SH-SY5Y (cell line): Measurements from ENCODE around the gene ATM.

Experiments used
- GATA2 ChIP-seq: IDR thresholded peaks from 2 replicates; pipeline ENCODE4 v1.6.1; 2011; ENCODE audit warnings: mild to moderate bottlenecking, low read depth, low read length
- GATA3 ChIP-seq: IDR thresholded peaks from 2 replicates; pipeline ENCODE4 v1.6.1; 2011; ENCODE audit warnings: low read depth, mild to moderate bottlenecking, low read length, moderate library complexity

The ATM gene

GRCh38 chr11:108222574-108223347, at the start of gene ATM, which contains the start of gene NPAT:
Gene ATM (plus strand): TSS chr11:108223067. CDS start chr11:108227625, 4,558 bp downstream.
Gene NPAT (minus strand): TSS chr11:108222638. CDS start chr11:108222536, 102 bp downstream.
- no peak for TF ChIP-seq GATA2
- TF ChIP-seq GATA3, result no peak

- TF ChIP-seq GATA2 (no peak), GATA3 (no peak)
These were observed 45.3 kb upstream of the ATM start for GRCh38 chr11:108177570-108177969.

- TF ChIP-seq GATA2 (no peak), GATA3 (no peak)
These were observed 29.1 kb upstream of the ATM start for GRCh38 chr11:108193725-108194124.

- TF ChIP-seq GATA2 (no peak), GATA3 (no peak)
These were observed 26.0 kb upstream of the ATM start for GRCh38 chr11:108196901-108197300.

GRCh38 chr11:108197351-108197750, 25.5 kb upstream of the ATM start:
- no peak for TF ChIP-seq GATA2
- no peak for TF ChIP-seq GATA3

- TF ChIP-seq GATA3 (no peak), GATA2 (no peak)
These were observed 24.0 kb upstream of the ATM start for GRCh38 chr11:108198833-108199232.

- no peak for TF ChIP-seq GATA3
- no peak for TF ChIP-seq GATA2
These were observed 23.2 kb upstream of the ATM start for GRCh38 chr11:108199446-108200321.

GRCh38 chr11:108203075-108203474, 19.8 kb upstream of the ATM start:
- TF ChIP-seq GATA2 (no peak), GATA3 (no peak)

GRCh38 chr11:108204376-108204775, 18.5 kb upstream of the ATM start:
- TF ChIP-seq GATA2, result no peak
- no peak for TF ChIP-seq GATA3

- TF ChIP-seq GATA2, result no peak
- TF ChIP-seq GATA3, result no peak
These were observed 17.9 kb upstream of the ATM start for GRCh38 chr11:108204929-108205499.

GRCh38 chr11:108206171-108206570, 16.7 kb upstream of the ATM start:
- TF ChIP-seq GATA2, result no peak
- no peak for TF ChIP-seq GATA3

GRCh38 chr11:108206969-108207682, 15.7 kb upstream of the ATM start:
- TF ChIP-seq GATA3 (no peak), GATA2 (no peak)

GRCh38 chr11:108207683-108208060, 15.2 kb upstream of the ATM start:
- TF ChIP-seq GATA3, result no peak
- no peak for TF ChIP-seq GATA2

GRCh38 chr11:108210441-108210840, 12.4 kb upstream of the ATM start:
- TF ChIP-seq GATA2, result no peak
- TF ChIP-seq GATA3, result no peak
